Stimulated activated CD8-positive, alpha-beta memory T cell treated with anti-CD3 and anti-CD28 coated beads, Interleukin-12 subunit alpha, Interleukin-12 subunit beta, amount 100 ng/mL, for 24 hours (primary cell): Measurements from ENCODE around the gene RFC2.
"Not testable (repeated sequence)": the region's sequence is repeated elsewhere in the genome, so short reads cannot be mapped to it uniquely, and the experiment has no call there.

ENCODE experiments used
- DNase-seq: peaks from one replicate; pipeline ENCODE4 v3.0.0-alpha.2; 2020; ENCODE audit errors: extremely low read depth

RFC2 gene

DNA sequence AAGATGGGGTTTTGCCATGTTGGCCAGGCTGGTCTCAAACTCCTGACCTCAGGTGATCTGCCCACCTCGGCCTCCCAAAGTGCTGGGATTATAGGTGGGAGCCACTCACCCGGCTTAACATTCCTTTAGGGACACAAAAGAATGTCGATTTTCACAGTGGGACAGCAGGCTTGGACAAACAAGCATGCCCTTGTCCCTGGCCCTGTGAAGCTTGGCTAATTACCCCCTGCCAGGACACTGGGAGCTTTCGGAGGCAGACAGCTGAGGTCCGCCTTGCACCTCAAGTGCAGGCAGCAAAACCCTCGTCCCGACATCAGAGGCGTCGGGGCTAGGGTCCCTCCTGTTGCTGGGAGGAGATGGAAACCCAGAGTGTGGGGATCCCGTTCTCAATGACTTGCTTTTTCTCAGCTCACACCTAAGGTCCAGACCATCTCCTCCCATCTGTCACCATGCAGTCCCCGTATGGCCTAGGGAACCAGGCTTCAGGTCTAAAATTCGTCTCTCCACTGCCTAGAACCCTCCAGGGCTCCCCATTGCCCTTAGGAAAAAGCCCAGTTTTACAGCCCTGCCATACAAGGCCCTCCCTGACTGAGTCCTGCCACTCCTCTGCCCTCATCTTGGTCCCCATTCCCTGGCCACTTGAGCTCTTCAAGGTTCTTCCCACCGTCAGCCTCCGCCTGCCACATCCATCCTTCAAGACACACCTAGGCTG, 28.7 kb upstream of the RFC2 start:
- no peak for DNase-seq

GRCh38 chr7:74280985-74281384, 26.8 kb upstream of the RFC2 start:
- no peak for DNase-seq

GRCh38 chr7:74277636-74278035, 23.4 kb upstream of the RFC2 start:
- no peak for DNase-seq

DNA sequence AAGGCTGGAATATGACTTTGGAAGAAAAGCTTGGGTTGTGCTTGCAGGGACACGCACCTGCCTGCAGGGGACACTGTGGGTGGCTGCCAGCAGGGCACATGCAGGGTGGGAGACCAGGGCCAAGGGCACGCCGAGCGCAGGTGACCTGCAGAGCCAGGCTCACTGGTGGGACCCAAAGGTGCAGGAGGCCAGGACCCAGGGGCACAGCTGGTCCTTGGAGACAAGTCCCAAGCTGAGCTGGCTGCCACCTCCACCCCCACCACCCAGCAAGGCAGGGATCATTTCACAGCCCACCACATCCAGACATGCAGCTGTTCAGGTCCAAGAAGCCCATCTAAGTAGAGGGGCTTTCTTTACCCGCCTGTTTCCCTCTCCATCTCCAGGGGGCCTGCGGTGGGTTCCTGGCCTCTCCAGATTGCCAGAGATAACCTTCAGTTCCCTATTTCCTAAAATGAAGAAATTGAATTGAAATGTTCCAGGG, 21.2 kb upstream of the RFC2 start:
- no peak for DNase-seq

DNA sequence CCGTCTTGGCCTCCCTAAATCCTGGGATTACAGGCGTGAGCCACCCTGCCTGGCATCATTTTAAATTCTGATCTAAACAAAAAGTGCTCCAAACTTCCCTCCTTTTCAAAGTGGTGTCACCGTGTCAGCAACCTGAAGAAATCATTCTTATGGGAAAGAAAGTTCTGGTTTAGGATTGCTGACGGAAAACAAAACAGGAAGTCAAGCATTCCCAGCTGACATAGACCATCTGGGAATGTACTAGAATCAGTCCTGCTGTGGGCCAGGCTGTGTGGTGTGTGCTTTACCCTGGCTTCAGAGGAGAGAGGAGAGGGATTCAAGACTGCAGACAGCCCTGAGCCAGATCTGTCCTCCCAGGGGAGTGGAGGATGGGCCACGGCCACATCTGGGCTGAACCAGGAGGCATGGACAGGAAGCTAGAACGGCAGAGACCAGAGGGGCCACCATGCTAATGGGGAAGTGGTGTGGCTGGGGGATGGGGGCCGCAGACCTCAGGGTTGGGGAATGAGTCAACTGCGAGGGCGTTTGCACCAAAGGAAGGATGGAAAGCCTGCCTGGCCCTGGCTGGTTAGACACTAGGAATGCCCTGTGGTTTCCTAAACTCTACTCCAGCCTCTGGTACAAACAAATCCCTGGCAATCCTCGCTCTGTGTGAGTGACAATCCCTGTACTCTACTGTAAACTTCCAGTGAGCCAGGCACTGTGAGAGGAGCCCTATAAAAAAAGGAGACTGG, 18.3 kb upstream of the RFC2 start:
- DNase-seq = no peak

GRCh38 chr7:74271742-74272141, 17.5 kb upstream of the RFC2 start:
- no peak for DNase-seq

- no peak for DNase-seq
Measured at GRCh38 chr7:74269757-74270277, 15.6 kb upstream of the RFC2 start.

GRCh38 chr7:74267756-74268565, 13.8 kb upstream of the RFC2 start:
- no peak for DNase-seq

DNA sequence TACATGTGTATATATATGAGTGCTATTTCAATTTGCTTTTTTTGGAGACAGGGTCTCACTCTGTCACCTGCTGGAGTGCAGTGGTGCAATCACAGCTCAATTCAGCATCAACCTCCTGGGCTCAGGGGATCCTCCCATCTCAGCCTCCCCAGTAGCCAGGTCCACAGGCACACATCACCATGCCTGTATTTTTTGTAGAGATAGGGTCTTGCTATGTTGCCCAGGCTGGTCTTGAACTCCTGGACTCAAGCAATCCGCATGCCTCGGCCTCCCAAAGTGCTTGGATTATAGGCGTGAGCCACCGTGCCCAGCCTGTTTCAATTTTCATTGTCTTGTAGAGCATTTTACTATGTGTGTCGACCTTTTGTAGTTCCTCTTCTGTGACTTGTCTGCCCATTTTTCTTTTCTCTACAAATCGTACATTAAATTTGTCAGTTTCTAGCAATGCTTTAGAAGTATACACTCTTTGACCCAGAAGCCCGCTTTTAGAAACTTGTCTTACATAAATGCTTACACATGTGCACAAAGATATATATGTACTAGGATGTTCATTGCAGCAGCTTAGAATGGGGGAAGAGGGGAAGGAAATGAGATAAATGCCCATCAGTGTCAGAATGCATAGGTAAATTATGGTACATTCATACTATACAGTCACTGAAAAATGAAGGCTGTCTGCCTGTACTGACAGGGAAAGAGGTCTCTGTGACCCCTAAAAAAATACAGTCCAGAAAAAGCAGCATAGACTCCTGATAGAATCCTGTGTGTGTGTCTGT, 12.2 kb upstream of the RFC2 start:
- DNase-seq = no peak

DNA sequence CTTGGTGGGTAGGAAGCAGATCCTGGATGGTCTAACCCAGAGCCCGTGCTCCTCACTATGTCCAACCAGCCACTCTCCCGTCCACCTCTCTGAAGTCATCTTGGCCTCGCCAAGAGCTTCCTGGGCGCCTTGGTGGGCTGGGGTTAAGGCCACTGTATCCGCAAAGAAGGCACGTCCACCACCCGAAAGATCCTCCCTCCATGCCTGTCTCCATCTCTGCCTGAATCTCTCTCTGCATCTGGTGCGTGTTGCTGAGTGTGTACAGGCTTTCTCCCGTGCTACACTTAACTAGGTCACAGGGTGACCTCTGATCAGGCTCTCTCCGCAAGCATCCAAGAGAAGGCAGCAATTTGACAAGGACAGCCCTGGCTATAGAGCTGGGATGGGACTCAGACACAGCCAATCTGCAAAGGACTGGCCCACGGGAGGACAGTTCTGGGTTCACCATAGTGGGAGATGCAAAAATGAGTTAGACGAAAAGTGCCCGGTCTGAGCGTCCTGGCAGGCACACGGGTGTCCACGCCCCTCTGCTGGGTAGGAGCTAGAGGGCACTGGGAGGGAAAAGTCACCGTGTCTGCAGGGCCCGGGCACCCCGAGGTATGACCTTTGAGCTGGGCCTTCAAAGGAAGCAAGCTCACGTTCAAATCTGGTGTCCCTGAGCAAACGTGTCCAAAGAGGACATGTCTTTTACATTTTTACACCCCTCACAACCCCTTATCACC, 9.4 kb upstream of the RFC2 start:
- no peak for DNase-seq

GRCh38 chr7:74262639-74263398, 8.6 kb upstream of the RFC2 start:
- no peak for DNase-seq

GRCh38 chr7:74258639-74259038, 4.4 kb upstream of the RFC2 start:
- no peak for DNase-seq

- DNase-seq = no peak
Measured at GRCh38 chr7:74256491-74257408, 2.6 kb upstream of the RFC2 start.

DNA sequence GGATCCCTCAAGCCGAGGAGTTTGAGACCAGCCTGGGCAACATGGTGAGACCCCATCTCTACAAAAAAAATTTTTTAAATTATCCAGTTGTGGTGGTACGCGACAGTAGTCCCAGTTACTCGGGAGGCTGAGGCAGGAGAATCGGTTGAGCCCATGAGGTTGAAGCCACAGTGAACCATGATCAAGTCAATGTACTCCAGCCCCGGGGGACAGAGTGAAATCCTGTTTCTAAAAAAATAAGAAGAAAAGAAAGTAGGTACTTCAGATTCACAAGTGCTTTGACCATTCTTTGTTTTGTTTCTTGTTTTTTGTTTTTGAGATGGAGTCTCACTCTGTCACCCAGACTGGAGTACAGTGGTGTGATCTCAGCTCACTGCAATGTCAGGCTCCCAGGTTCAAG, 1.3 kb upstream of the RFC2 start:
- not testable (repeated sequence) for DNase-seq

DNA sequence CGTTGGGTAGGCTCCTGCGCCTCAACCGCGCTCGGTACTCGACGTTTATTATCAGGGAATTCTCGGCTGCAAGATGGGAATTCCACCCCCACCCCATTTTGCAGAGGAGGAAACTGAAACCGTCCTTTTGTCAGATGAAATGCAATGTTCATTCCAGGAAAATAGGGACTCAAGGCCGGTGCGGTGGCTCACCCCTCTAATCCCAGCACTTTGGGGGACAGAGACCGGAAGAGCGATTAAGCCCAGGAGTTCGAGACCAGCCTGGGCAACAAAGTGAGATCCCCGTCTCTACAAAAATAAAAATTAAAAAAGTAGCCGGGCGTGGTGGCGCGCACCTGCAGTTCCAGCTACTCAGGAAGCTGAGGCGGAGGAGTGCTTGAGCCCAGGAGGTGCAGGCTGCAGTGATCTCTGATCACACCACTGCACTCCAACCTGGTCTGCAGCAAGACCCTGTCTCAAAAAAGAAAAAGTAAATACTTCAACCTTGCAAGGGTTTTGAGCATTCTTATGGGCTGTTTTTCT, 720 bp upstream of the RFC2 start:
- DNase-seq = no peak

GRCh38 chr7:74253835-74254128, 417 bp downstream of the RFC2 start:
- no peak for DNase-seq

- DNase-seq = no peak
Measured at GRCh38 chr7:74253331-74253730, 868 bp downstream of the RFC2 start.

- DNase-seq = no peak
Measured at GRCh38 chr7:74252893-74253292, 1.3 kb downstream of the RFC2 start.

- DNase-seq = not testable (repeated sequence)
Measured at GRCh38 chr7:74249058-74249457, 5.1 kb downstream of the RFC2 start.
